Sigmoid colon (tissue), 7 donors: ENCODE data around the gene HSPA1A. TPM values are rescaled to one million over a fixed set of nuclear protein-coding genes. Genes with fewer than 3 reads are reported as not detected.
A peak's percentile ranks its signal among the peaks of the same experiment; 100 is the strongest.

Source experiments
- DNase-seq: peaks from one replicate; pipeline ENCODE4 v3.0.0-alpha.2; 2019
- H3K27ac ChIP-seq, 4 donors: fragments of 200-600 bp; sonication (generic); one replicate each; pipeline ENCODE4 v1.5.1; 2016 to 2019; ENCODE audit warnings: mild to moderate bottlenecking in 1 of 4
- H3K27me3 ChIP-seq, 3 donors: fragments of 200-600 bp; sonication (generic); one replicate each; pipeline ENCODE4 v1.5.1; 2019; ENCODE audit warnings: mild to moderate bottlenecking in 1 of 3
- H3K36me3 ChIP-seq, 4 donors: fragments of 200-600 bp; sonication (generic); one replicate each; pipeline ENCODE4 v1.5.1; 2016 to 2019
- H3K4me1 ChIP-seq, 4 donors: fragments of 200-600 bp; sonication (generic); one replicate each; pipeline ENCODE4 v1.5.1; 2017 to 2019
- H3K4me3 ChIP-seq, 4 donors: fragments of 200-600 bp; sonication (generic); one replicate each; pipeline ENCODE4 v1.5.1; 2017 to 2019; ENCODE audit warnings: mild to moderate bottlenecking in 2 of 4, moderate library complexity in 1 of 4
- H3K9me3 ChIP-seq, 4 donors: fragments of 200-600 bp in 3 of 4; sonication (generic) in 3 of 4; one replicate each; pipeline versions ENCODE4 v1.5.1 to v1.6.1; 2013 to 2019
- EP300 ChIP-seq, 4 donors: sonication (generic); formaldehyde crosslinking; IDR thresholded peaks; one replicate each; pipeline ENCODE4 v1.6.1; 2017; ENCODE audit warnings: antibody characterized with exemption in 4 of 4
- POLR2A ChIP-seq, 2 donors: fragments of 450-650 bp; IDR thresholded peaks; one replicate each; pipeline ENCODE4 v1.6.1; 2016; ENCODE audit warnings: antibody characterized with exemption in 2 of 2, mild to moderate bottlenecking in 2 of 2, moderate library complexity in 2 of 2
- POLR2AphosphoS5 ChIP-seq, 4 donors: sonication (generic); formaldehyde crosslinking; IDR thresholded peaks; one replicate each; pipeline ENCODE4 v1.6.1; 2017; ENCODE audit warnings: antibody characterized with exemption in 4 of 4
- WGBS, 2 donors: extraction: QIAGEN DNeasy Blood & Tissue Kit; methylation state at CpG; one replicate each; pipeline ENCODE4 v1.1.7; 2013; 5-methylcytosine and 5-hydroxymethylcytosine counted together
- intact Hi-C: fragments of 100-400 bp; cut with DNase I; formaldehyde crosslinking; loops from one replicate; pipeline ENCODE4 v1.15.1; 2023
- polyA plus RNA-seq, 3 donors: library from polyadenylated mRNA; stranded (reverse); fragments of 200-250 nt; gene quantifications; one replicate each; pipeline ENCODE4 v1.2.3, GENCODE V29; 2013
- total RNA-seq, 4 donors: library from RNA; depleted of rRNA; stranded (reverse); fragments of >200 nt; gene quantifications; one replicate each; pipeline ENCODE4 v1.1.0, GENCODE V29; 2016
- TF ChIP-seq, protein P1 (sequence below), 4 experiments: fragments of 450-650 bp in 3 of 4; fragments of 200-600 bp in 1 of 4; IDR thresholded peaks; one replicate each; pipeline ENCODE4 v1.5.1; 2016 to 2019; ENCODE audit warnings: antibody characterized with exemption in 4 of 4, mild to moderate bottlenecking in 3 of 4, moderate library complexity in 2 of 4
- donor health status: healthy with polysubstance abuse.
- donor health status: Bipolar disorder and iron deficiency.
- donor health status: healthy.

Gene HSPA1A
- total RNA-seq: 100 to 1,000 TPM; 147 to 321 (median 168) TPM
- 10 to 100 TPM; 39.0 to 70.1 (median 63.1) TPM for polyA plus RNA-seq

DNA sequence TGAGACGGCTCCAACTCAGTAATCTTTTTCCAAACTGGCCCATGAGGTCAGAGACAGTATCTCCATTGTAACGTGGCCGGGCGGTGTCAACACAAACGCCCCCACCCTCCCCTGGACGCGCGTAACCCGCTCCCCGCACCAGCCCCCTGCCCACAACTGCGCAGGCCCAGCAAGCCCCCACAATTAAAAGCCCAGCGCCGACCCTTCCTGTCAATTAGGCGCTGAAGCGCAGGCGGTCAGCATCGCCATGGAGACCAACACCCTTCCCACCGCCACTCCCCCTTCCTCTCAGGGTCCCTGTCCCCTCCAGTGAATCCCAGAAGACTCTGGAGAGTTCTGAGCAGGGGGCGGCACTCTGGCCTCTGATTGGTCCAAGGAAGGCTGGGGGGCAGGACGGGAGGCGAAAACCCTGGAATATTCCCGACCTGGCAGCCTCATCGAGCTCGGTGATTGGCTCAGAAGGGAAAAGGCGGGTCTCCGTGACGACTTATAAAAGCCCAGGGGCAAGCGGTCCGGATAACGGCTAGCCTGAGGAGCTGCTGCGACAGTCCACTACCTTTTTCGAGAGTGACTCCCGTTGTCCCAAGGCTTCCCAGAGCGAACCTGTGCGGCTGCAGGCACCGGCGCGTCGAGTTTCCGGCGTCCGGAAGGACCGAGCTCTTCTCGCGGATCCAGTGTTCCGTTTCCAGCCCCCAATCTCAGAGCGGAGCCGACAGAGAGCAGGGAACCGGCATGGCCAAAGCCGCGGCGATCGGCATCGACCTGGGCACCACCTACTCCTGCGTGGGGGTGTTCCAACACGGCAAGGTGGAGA, at the start of gene HSPA1A, which contains the start of gene HSPA1L:
TSS of gene HSPA1A (plus strand) at position 519 of the 814 bp plus-strand sequence. CDS start at position 733, 214 bp downstream.
TSS of gene HSPA1L (minus strand) at position 259 of the 814 bp plus-strand sequence. CDS start 3,311 bp downstream, outside the sequence.
- Histone ChIP-seq H3K4me1 (peaks cover 0 to 41% (median 39%) of the 10 kb centered on the region in 4 donors), H3K4me3 (peak within 1 kb of the TSS; percentile 61 to 78 (median 65)), H3K9me3 (no peaks in the 10 kb centered on the region), H3K27ac (peak within 1 kb of the TSS; percentile 95 to 100 (median 99)), H3K36me3 (no peaks in the 10 kb centered on the region), H3K27me3 (no peaks in the 10 kb centered on the region)
- intact Hi-C loops: no loop called here
- 1% methylated on average over 56 of the region's 56 CpGs for WGBS, 2 donors
- DNase-seq: peak; percentile 99
- peak; percentile 100 for TF ChIP-seq POLR2A (IDR thresholded peaks at IDR 0.05)
- TF ChIP-seq EP300 (IDR thresholded peaks at IDR 0.05): peak in 1 of 4 donors; percentile 74
- TF ChIP-seq, protein P1, sequence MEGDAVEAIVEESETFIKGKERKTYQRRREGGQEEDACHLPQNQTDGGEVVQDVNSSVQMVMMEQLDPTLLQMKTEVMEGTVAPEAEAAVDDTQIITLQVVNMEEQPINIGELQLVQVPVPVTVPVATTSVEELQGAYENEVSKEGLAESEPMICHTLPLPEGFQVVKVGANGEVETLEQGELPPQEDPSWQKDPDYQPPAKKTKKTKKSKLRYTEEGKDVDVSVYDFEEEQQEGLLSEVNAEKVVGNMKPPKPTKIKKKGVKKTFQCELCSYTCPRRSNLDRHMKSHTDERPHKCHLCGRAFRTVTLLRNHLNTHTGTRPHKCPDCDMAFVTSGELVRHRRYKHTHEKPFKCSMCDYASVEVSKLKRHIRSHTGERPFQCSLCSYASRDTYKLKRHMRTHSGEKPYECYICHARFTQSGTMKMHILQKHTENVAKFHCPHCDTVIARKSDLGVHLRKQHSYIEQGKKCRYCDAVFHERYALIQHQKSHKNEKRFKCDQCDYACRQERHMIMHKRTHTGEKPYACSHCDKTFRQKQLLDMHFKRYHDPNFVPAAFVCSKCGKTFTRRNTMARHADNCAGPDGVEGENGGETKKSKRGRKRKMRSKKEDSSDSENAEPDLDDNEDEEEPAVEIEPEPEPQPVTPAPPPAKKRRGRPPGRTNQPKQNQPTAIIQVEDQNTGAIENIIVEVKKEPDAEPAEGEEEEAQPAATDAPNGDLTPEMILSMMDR (IDR thresholded peaks at IDR 0.05): no peak
- peak; percentile 100 for TF ChIP-seq POLR2AphosphoS5 (IDR thresholded peaks at IDR 0.05)

DNA sequence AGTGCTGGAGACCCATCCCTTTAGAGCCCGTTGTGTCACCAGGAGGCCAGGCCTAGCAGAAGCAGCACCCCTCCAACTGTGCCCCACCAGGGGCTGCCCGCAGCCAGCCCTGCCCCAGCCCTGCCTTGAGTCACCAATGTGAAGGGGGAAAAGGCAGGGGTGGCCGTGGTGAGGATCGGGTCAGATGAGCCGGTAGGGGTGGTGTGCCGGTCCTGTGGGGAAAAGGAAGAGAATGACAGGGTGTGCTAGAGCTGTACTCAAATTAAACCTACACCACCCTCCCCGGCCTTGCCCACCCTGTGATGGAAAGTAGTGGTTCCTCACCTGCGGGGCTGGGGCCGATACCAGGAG, 49.8 kb upstream of the HSPA1A start:
- Histone ChIP-seq H3K36me3 (no peaks in the 10 kb centered on the region), H3K4me1 (peaks cover 0 to 10% (median 7%) of the 10 kb centered on the region in 4 donors), H3K27ac (no peak overlapping the region), H3K27me3 (peaks cover 0 to 14% (median 3%) of the 10 kb centered on the region in 3 donors), H3K9me3 (no peaks in the 10 kb centered on the region), H3K4me3 (no peak overlapping the region)
- DNase-seq: no peak
- intact Hi-C loops: no loop called here
- 84 to 89% methylated on average over 9 of the region's 9 CpGs for WGBS, 2 donors
- TF ChIP-seq POLR2A (IDR thresholded peaks at IDR 0.05) (no peak), EP300 (IDR thresholded peaks at IDR 0.05) (no peak), POLR2AphosphoS5 (IDR thresholded peaks at IDR 0.05) (no peak)
- TF ChIP-seq, protein P1 (IDR thresholded peaks at IDR 0.05): no peak

DNA sequence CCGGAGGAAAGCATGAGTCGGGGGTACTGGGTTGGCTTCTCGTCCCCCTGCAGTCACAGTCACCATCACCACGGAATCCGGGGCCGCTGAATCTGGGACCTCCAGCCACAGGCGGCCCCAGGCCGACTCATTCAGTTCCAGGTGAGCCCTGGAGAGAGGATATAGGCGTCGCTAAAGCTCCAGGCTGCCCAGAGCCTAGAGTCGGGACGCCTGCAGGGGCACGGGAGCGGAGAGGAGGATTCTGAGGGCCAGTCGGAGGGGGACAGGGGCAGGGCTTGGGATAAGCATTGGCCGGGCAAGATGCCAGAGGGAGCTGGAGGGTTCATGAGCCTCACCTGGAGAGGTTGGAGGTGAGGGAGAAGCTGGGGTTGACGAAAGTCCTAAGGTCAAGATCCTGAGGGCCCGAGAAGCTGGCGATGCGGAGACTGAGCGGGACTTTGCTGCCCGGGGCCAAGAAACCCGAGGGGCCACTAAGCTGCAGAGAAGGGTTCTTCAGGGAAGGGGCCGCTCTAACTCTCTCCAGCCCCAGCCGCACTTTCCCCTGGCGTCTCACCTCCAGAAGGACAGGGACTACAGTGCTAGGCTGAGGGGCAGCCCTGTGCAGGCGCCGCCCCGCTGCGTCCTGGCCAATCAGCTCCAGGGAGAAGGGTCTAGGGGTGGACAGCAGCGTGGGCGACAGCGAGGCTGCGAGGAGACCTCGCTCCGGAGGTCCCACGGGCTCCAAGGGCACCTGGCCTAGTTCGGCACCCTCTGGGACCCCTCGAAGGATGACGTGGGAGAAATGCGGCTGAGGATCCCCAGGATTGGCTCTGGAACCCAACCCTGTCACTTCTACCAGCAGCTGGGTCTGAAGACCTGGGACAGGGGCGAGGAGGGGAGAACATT, 49.2 kb upstream of the HSPA1A start:
- no peaks in the 10 kb centered on the region for H3K36me3 ChIP-seq
- H3K9me3 ChIP-seq: no peaks in the 10 kb centered on the region
- TF ChIP-seq POLR2AphosphoS5 (IDR thresholded peaks at IDR 0.05): no peak
- TF ChIP-seq, protein P1 (IDR thresholded peaks at IDR 0.05): peak in 1 of 4 experiments; percentile 7
- H3K4me1 ChIP-seq: peaks cover 0 to 10% (median 7%) of the 10 kb centered on the region in 4 donors
- H3K27me3 ChIP-seq: peaks cover 0 to 14% (median 3%) of the 10 kb centered on the region in 3 donors
- H3K27ac ChIP-seq: no peak overlapping the region
- 54 to 58% methylated on average over 42 of the region's 42 CpGs for WGBS, 2 donors
- intact Hi-C loops: no loop called here
- H3K4me3 ChIP-seq: peak overlapping the region in 3 of 4 donors; percentile 11 to 32 (median 26)
- DNase-seq: no peak

DNA sequence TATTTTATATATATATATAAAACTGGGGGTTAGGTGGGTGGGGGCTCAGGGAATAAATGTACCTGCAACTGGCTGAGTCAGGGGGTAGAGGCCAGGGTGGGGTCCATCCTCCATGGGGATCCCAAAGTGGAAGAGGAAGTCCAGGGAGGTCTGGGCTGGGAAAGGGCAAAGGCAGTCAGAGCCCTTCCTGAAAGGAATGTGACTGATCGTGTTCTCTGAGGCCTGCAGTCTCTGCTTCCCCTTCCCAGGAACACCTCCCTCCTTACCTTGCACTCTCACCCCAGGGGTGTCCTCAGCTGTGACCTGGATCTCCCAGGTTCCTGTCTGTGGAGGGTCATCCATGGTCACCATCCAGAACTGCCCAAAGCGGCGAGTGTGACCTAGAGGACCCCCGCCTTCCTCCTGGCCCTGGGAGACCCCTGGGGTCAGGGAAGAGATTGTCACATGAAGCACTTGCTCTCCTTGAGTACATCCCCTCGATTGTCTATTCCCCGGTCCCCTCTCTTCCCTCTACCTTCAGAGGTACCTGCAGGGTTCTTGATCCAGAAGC, 48.2 kb upstream of the HSPA1A start:
- 83 to 84% methylated on average over 6 of the region's 6 CpGs for WGBS, 2 donors
- no peak overlapping the region for H3K4me3 ChIP-seq
- DNase-seq: no peak
- no peaks in the 10 kb centered on the region for H3K9me3 ChIP-seq
- no peaks in the 10 kb centered on the region for H3K36me3 ChIP-seq
- H3K27me3 ChIP-seq: peaks cover 0 to 14% (median 3%) of the 10 kb centered on the region in 3 donors
- no peak overlapping the region for H3K27ac ChIP-seq
- H3K4me1 ChIP-seq: peaks cover 0 to 10% (median 7%) of the 10 kb centered on the region in 4 donors
- TF ChIP-seq POLR2A (IDR thresholded peaks at IDR 0.05) (no peak), EP300 (IDR thresholded peaks at IDR 0.05) (no peak), POLR2AphosphoS5 (IDR thresholded peaks at IDR 0.05) (no peak)
- TF ChIP-seq, protein P1 (IDR thresholded peaks at IDR 0.05): no peak
- intact Hi-C loops: no loop called here
